ENCODE data around the gene TSPAN9. TPM values are rescaled to one million over a fixed set of nuclear protein-coding genes. Genes with fewer than 3 reads are reported as not detected.
A peak's percentile ranks its signal among the peaks of the same experiment; 100 is the strongest.

Gene TSPAN9
- total and polyA plus RNA-seq, 4 donors, result 17.4 to 62.9 (median 34.2) TPM

DNA sequence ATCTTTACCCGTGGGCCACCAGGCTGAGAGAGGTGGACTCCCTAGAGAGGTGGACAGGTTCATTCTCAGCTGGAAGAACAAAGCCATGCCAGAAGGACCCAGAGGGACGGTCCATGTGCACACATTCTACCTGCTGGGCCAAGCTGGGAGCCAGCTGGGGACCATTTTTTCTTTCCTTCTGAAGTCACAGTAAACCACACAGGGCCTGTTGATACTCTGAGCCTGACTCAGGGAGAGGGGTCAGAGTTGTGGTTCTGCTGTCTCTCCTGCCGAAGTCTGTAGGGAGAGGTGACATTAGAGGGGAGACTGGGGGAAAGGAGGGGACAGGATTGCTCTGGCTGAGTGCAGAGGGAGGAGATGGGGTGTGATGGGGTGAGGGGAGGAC lies 148.6 kb downstream of the TSPAN9 start:
- Histone ChIP-seq H3K4me3 (ENCODE audit: low read depth in 1 of 3, low read length in 3 of 3) (no peak overlapping the region), H3K9me3 (ENCODE audit: control insufficient read depth in 4 of 4, low read length in 3 of 4) (no peaks in the 10 kb centered on the region), H3K36me3 (ENCODE audit: control insufficient read depth in 4 of 4, insufficient read depth in 3 of 4, low read depth in 1 of 4, low read length in 3 of 4) (peaks cover 0 to 15% (median under 1%) of the 10 kb centered on the region in 4 donors), H3K9ac (ENCODE audit: low read depth in 1 of 2, low read length in 2 of 2) (no peak overlapping the region), H3K4me1 (ENCODE audit: control insufficient read depth in 4 of 4, insufficient read depth in 4 of 4, low read length in 3 of 4) (peaks cover 6 to 23% (median 16%) of the 10 kb centered on the region in 4 donors), H3K27ac (ENCODE audit: low read depth in 1 of 2, low read length in 2 of 2) (no peak overlapping the region), H3K27me3 (ENCODE audit: control insufficient read depth in 4 of 4, insufficient read depth in 4 of 4, low read length in 3 of 4) (no peaks in the 10 kb centered on the region)
- TF ChIP-seq HNF4A (conservative IDR thresholded peaks at IDR 0.05) (no peak), RXRA (IDR thresholded peaks at IDR 0.05) (no peak), JUND (IDR thresholded peaks at IDR 0.05) (no peak)
- DNase-seq (ENCODE audit: low spot score), result no peak
- 72% methylated on average over 3 of the region's 3 CpGs for WGBS

DNA sequence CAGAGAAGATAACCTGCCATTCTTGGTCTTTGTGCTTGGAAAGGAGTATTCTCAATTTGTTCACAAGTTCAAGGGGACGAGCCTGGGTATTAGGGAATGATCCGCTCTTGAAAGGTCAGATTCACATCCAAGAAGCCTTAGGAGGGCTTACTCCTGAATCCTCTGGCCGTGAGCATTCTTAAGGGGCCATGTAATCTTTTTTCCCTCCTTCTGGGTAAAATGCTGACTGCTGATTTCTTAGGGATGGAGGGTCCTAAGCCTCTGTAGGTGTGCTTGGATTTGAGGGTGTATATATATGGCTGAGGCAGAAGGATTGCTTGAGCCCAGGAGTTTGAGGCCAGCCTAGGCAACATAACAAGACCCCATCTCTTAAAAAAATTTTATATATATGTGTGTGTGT lies 149.1 kb downstream of the TSPAN9 start:
- DNase-seq (ENCODE audit: low spot score), result no peak
- TF ChIP-seq CTCF (IDR thresholded peaks at IDR 0.05; ENCODE audit: low read depth, low read length, missing input control), result no peak
- no peak for TF ChIP-seq YY1 (IDR thresholded peaks at IDR 0.05)
- no peak for TF ChIP-seq HNF4A (conservative IDR thresholded peaks at IDR 0.05)
- no peak for TF ChIP-seq HNF4G (IDR thresholded peaks at IDR 0.05)
- TF ChIP-seq, protein P1, sequence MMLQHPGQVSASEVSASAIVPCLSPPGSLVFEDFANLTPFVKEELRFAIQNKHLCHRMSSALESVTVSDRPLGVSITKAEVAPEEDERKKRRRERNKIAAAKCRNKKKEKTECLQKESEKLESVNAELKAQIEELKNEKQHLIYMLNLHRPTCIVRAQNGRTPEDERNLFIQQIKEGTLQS (IDR thresholded peaks at IDR 0.05), result no peak
- TF ChIP-seq NR2F2 (IDR thresholded peaks at IDR 0.05), result no peak
- no peak for TF ChIP-seq RXRA (IDR thresholded peaks at IDR 0.05)
- no peak for TF ChIP-seq SP1 (IDR thresholded peaks at IDR 0.05)
- no peak for TF ChIP-seq RAD21 (IDR thresholded peaks at IDR 0.05)
- Histone ChIP-seq H3K36me3 (ENCODE audit: control insufficient read depth in 4 of 4, insufficient read depth in 3 of 4, low read depth in 1 of 4, low read length in 3 of 4) (peaks cover 0 to 15% (median under 1%) of the 10 kb centered on the region in 4 donors), H3K9ac (ENCODE audit: low read depth in 1 of 2, low read length in 2 of 2) (no peak overlapping the region), H3K9me3 (ENCODE audit: control insufficient read depth in 4 of 4, low read length in 3 of 4) (no peaks in the 10 kb centered on the region), H3K27ac (ENCODE audit: low read depth in 1 of 2, low read length in 2 of 2) (no peak overlapping the region), H3K4me1 (ENCODE audit: control insufficient read depth in 4 of 4, insufficient read depth in 4 of 4, low read length in 3 of 4) (peaks cover 6 to 23% (median 16%) of the 10 kb centered on the region in 4 donors), H3K4me3 (ENCODE audit: low read depth in 1 of 3, low read length in 3 of 3) (no peak overlapping the region), H3K27me3 (ENCODE audit: control insufficient read depth in 4 of 4, insufficient read depth in 4 of 4, low read length in 3 of 4) (no peaks in the 10 kb centered on the region)
- WGBS, result 93% methylated on average over 3 of the region's 3 CpGs

GRCh38 chr12:3227076-3227975 lies 150.1 kb downstream of the TSPAN9 start:
- Histone ChIP-seq H3K27ac (ENCODE audit: low read depth in 1 of 2, low read length in 2 of 2) (peak overlapping the region; percentile 5 to 69), H3K36me3 (ENCODE audit: control insufficient read depth in 4 of 4, insufficient read depth in 3 of 4, low read depth in 1 of 4, low read length in 3 of 4) (peaks cover 0 to 11% (median under 1%) of the 10 kb centered on the region in 4 donors), H3K9ac (ENCODE audit: low read depth in 1 of 2, low read length in 2 of 2) (no peak overlapping the region), H3K9me3 (ENCODE audit: control insufficient read depth in 4 of 4, low read length in 3 of 4) (no peaks in the 10 kb centered on the region), H3K4me3 (ENCODE audit: low read depth in 1 of 3, low read length in 3 of 3) (no peak overlapping the region), H3K4me1 (ENCODE audit: control insufficient read depth in 4 of 4, insufficient read depth in 4 of 4, low read length in 3 of 4) (peaks cover 6 to 23% (median 16%) of the 10 kb centered on the region in 4 donors), H3K27me3 (ENCODE audit: control insufficient read depth in 4 of 4, insufficient read depth in 4 of 4, low read length in 3 of 4) (no peaks in the 10 kb centered on the region)
- TF ChIP-seq CTCF (IDR thresholded peaks at IDR 0.05; ENCODE audit: low read depth, low read length, missing input control) (peak; percentile 26), RAD21 (IDR thresholded peaks at IDR 0.05) (peak; percentile 20 to 41), FOXA2 (IDR thresholded peaks at IDR 0.05) (peak; percentile 35), TAF1 (conservative IDR thresholded peaks at IDR 0.05) (no peak), HNF4A (conservative IDR thresholded peaks at IDR 0.05) (peak; percentile 28 to 63)
- DNase-seq (ENCODE audit: low spot score), result no peak
- 62% methylated on average over 17 of the region's 17 CpGs for WGBS

Data from liver (tissue), 9 donors.